ENCODE measurements around the gene TEAD4.

TEAD4 gene

GRCh38 chr12:2922329-2922728 lies 36.9 kb upstream of the TEAD4 start:
- H3K9me2 ChIP-seq (replicated peaks; ENCODE audit: insufficient read depth, low read length), result no peaks in the 10 kb centered on the region
- H3K9me3 ChIP-seq (ENCODE audit: insufficient read depth, low read length), result no peaks in the 10 kb centered on the region
- no peak overlapping the region for H3K4me2 ChIP-seq (ENCODE audit: low read depth, low read length, poor library complexity, severe bottlenecking)
- no peak overlapping the region for H3K9ac ChIP-seq (ENCODE audit: low read length)
- no peak overlapping the region for H3K4me3 ChIP-seq (ENCODE audit: insufficient read depth, low read length, poor library complexity, severe bottlenecking)
- no peaks in the 10 kb centered on the region for H3K36me3 ChIP-seq (ENCODE audit: low read length)
- H3K79me2 ChIP-seq (ENCODE audit: insufficient read depth, low read length), result no peaks in the 10 kb centered on the region
- H2AFZ ChIP-seq (ENCODE audit: low read depth, low read length, severe bottlenecking), result no peak overlapping the region
- H3F3A ChIP-seq (ENCODE audit: insufficient read depth), result no peaks in the 10 kb centered on the region
- H4K20me1 ChIP-seq (ENCODE audit: low read depth, low read length), result no peaks in the 10 kb centered on the region
- TF ChIP-seq CTCF (IDR thresholded peaks at IDR 0.05; ENCODE audit: insufficient read depth, low read length, poor library complexity, severe bottlenecking) (no peak), EZH2phosphoT487 (conservative IDR thresholded peaks at IDR 0.05; ENCODE audit: low read length) (no peak)
- H3K27ac ChIP-seq (ENCODE audit: low read depth, low read length), result no peak overlapping the region
- no peaks in the 10 kb centered on the region for H3K27me3 ChIP-seq (ENCODE audit: low read length)

GRCh38 chr12:2923057-2923456 lies 36.1 kb upstream of the TEAD4 start:
- TF ChIP-seq EZH2phosphoT487 (conservative IDR thresholded peaks at IDR 0.05; ENCODE audit: low read length) (no peak), CTCF (IDR thresholded peaks at IDR 0.05; ENCODE audit: insufficient read depth, low read length, poor library complexity, severe bottlenecking) (no peak)
- Histone ChIP-seq H3K27ac (ENCODE audit: low read depth, low read length) (no peak overlapping the region), H3K4me2 (ENCODE audit: low read depth, low read length, poor library complexity, severe bottlenecking) (no peak overlapping the region), H3K9me2 (replicated peaks; ENCODE audit: insufficient read depth, low read length) (no peaks in the 10 kb centered on the region), H3F3A (ENCODE audit: insufficient read depth) (no peaks in the 10 kb centered on the region), H2AFZ (ENCODE audit: low read depth, low read length, severe bottlenecking) (no peak overlapping the region), H3K9me3 (ENCODE audit: insufficient read depth, low read length) (no peaks in the 10 kb centered on the region), H3K4me3 (ENCODE audit: insufficient read depth, low read length, poor library complexity, severe bottlenecking) (no peak overlapping the region), H3K27me3 (ENCODE audit: low read length) (no peaks in the 10 kb centered on the region), H3K9ac (ENCODE audit: low read length) (no peak overlapping the region), H3K79me2 (ENCODE audit: insufficient read depth, low read length) (no peaks in the 10 kb centered on the region), H3K36me3 (ENCODE audit: low read length) (no peaks in the 10 kb centered on the region), H4K20me1 (ENCODE audit: low read depth, low read length) (no peaks in the 10 kb centered on the region)

- no peak for TF ChIP-seq CTCF (IDR thresholded peaks at IDR 0.05; ENCODE audit: insufficient read depth, low read length, poor library complexity, severe bottlenecking)
- TF ChIP-seq EZH2phosphoT487 (conservative IDR thresholded peaks at IDR 0.05; ENCODE audit: low read length), result no peak
These were observed 35.2 kb upstream of the TEAD4 start for GRCh38 chr12:2924019-2924418.

More at GRCh38 chr12:2924019-2924418, 35.2 kb upstream of the TEAD4 start:
- no peak overlapping the region for H2AFZ ChIP-seq (ENCODE audit: low read depth, low read length, severe bottlenecking)
- no peak overlapping the region for H3K4me2 ChIP-seq (ENCODE audit: low read depth, low read length, poor library complexity, severe bottlenecking)
- no peaks in the 10 kb centered on the region for H3K9me2 ChIP-seq (replicated peaks; ENCODE audit: insufficient read depth, low read length)
- no peaks in the 10 kb centered on the region for H3F3A ChIP-seq (ENCODE audit: insufficient read depth)
- no peak overlapping the region for H3K9ac ChIP-seq (ENCODE audit: low read length)
- no peaks in the 10 kb centered on the region for H3K79me2 ChIP-seq (ENCODE audit: insufficient read depth, low read length)
- no peak overlapping the region for H3K27ac ChIP-seq (ENCODE audit: low read depth, low read length)
- no peaks in the 10 kb centered on the region for H3K27me3 ChIP-seq (ENCODE audit: low read length)
- H3K9me3 ChIP-seq (ENCODE audit: insufficient read depth, low read length), result no peaks in the 10 kb centered on the region
- H3K36me3 ChIP-seq (ENCODE audit: low read length), result no peaks in the 10 kb centered on the region
- H3K4me3 ChIP-seq (ENCODE audit: insufficient read depth, low read length, poor library complexity, severe bottlenecking), result no peak overlapping the region
- no peaks in the 10 kb centered on the region for H4K20me1 ChIP-seq (ENCODE audit: low read depth, low read length)
